Central memory CD8-positive, alpha-beta T cell (primary cell): ENCODE results near the gene FANCC.
A peak's percentile ranks its signal among the peaks of the same experiment; 100 is the strongest.

Experiments
- ATAC-seq: fragments of 150-1000 bp; cut with Tn5 transposase; replicated peaks from 2 replicates; pipeline ENCODE4 v1.10.0; 2022; ENCODE audit warnings: mild to moderate bottlenecking, moderate FRiP score, moderate number of reproducible peaks; ENCODE audit not compliant: poor library complexity, severe bottlenecking; ENCODE audit errors: extremely low read depth
- DNase-seq, 2 donors: peaks; one replicate each; pipeline ENCODE4 v3.0.0; 2021; ENCODE audit warnings: low spot score in 2 of 2
- H3K27ac Mint-ChIP-seq: one replicate; pipeline ENCODE4 v1.8.0; 2022; ENCODE audit warnings: low read depth, mild to moderate bottlenecking, moderate library complexity, mixed read lengths
- H3K27me3 Mint-ChIP-seq: one replicate; pipeline ENCODE4 v1.8.0; 2022; ENCODE audit warnings: mixed read lengths
- H3K36me3 Mint-ChIP-seq: one replicate; pipeline ENCODE4 v1.8.0; 2022; ENCODE audit warnings: mild to moderate bottlenecking, moderate library complexity, mixed read lengths; ENCODE audit not compliant: insufficient read depth
- H3K4me1 Mint-ChIP-seq: one replicate; pipeline ENCODE4 v1.8.0; 2022; ENCODE audit warnings: mixed read lengths
- H3K4me3 Mint-ChIP-seq: one replicate; pipeline ENCODE4 v1.8.0; 2022; ENCODE audit warnings: mild to moderate bottlenecking, moderate library complexity, mixed read lengths
- H3K9me3 Mint-ChIP-seq: one replicate; pipeline ENCODE4 v1.8.0; 2022; ENCODE audit warnings: mixed read lengths

Gene FANCC

DNA sequence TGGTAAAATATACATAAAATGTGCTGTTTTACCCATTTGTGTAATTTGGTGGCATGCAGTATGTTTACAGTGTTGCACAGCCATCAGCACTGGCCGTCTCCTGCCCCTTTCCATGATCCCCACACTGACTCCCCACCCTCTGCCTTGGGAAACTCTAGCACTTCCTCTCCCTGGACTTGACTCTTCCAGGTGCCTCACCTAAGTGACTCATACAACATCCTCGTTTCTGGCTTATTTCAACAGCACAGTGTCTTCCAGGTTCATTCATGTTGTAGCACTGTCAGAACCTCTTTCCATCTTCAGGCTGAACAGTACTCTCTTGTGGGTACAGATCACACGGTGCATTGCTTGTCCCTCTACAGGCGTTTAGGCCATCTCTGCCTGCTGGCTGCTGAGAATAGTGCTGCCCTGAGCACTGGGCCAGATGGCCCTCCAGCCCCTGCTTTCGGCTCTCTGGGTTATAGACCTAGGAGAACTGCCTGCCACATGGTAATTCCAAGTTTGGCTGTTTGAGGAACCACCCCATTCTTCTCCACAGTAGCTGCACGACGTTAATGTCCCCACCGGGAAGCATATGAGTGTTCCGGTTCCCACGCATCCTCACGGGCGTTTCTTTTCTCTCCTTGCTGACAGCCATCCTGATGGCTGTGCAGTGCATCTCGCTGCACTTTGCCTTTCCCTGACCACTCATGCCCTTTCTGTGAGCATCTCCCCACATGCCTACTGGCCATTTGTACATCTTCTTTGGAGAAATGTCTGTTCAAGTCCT, 211.8 kb downstream of the FANCC start:
- Mint-ChIP-seq H3K4me1 (no peaks in the 10 kb centered on the region), H3K27me3 (no peaks in the 10 kb centered on the region), H3K36me3 (peaks cover 3% of the 10 kb centered on the region), H3K27ac (no peak overlapping the region), H3K9me3 (no peaks in the 10 kb centered on the region), H3K4me3 (no peak overlapping the region)
- DNase-seq = no peak
- ATAC-seq = no peak

DNA sequence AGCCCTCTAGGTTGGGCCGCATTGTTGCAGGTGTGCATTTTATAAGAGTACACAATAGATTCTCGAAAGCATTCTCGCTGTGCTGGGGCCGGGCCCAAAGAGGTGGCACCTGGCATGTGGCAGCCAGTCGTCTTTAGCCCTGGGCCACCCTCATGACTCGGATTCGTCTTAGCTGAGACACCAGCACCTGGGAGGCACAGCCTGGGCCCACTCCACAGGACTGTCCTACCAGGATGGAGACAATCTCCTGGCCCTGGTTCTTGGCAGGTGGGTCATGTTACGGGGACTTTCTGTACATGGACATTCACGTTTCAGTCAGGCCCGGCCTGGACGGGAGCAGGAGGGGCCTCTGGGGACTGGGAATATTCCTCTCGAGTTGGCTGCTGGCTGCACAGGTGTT, 212.5 kb downstream of the FANCC start:
- Mint-ChIP-seq H3K9me3 (no peaks in the 10 kb centered on the region), H3K27me3 (no peaks in the 10 kb centered on the region), H3K36me3 (peaks cover 3% of the 10 kb centered on the region), H3K4me1 (no peaks in the 10 kb centered on the region), H3K27ac (no peak overlapping the region), H3K4me3 (no peak overlapping the region)
- DNase-seq (no peak), ATAC-seq (no peak)

DNA sequence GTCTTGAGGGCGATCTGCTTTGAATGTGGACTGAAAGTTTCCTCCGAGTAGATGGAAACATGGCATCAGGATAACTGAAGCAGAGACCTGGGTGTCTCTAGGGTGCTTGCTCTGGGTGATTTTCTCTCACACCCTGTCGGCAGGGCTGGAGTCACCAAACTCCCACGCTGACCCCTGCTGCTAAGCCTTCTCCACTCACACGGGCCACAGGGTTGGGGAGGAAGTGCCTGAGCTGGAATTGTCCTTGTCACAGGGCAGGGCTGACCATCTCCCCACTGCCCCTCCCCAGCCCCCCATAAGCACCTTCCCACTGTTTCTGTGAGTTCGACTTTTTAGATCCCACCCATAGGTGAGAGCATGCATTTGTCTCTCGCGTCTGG, 212.9 kb downstream of the FANCC start:
- H3K4me1 Mint-ChIP-seq = no peaks in the 10 kb centered on the region
- H3K27me3 Mint-ChIP-seq = no peaks in the 10 kb centered on the region
- no peak overlapping the region for H3K27ac Mint-ChIP-seq
- H3K9me3 Mint-ChIP-seq = no peaks in the 10 kb centered on the region
- peaks cover 3% of the 10 kb centered on the region for H3K36me3 Mint-ChIP-seq
- DNase-seq (no peak), ATAC-seq (no peak)
- H3K4me3 Mint-ChIP-seq = no peak overlapping the region

DNA sequence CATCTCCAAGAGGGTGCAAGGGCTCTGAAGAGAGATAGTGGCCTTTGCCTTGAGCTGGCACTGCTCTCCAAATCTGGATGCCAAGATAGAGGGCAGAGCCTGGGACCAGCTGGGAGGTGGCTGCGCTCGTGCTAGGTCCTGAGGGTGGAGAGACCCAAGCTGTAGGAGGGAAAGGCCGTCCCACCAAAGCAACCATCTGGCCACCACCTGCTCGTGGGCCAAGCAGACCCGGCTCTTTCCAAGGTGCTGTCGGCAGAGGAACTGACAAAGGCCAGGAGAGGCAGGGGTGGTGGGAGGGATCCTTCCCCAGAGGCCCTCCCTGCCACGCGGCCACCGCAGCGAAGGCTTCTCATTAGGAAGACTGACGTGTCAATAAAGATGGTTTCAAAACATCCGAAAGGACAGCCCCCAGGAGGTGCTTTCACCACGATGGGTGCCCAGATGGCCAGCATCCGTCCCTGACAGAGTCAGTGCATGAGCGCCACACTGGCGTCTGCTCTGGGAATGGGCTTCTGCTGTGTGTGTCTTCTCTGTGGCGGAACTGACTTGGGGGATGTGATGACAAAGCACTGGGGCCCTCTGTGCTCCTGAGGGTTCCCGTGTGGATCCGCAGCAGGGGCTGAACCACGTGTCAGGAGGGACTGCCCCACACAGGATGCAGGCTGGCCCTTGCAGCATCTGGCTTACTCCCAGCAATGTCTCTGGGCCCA, 213.5 kb downstream of the FANCC start:
- no peak for DNase-seq
- H3K36me3 Mint-ChIP-seq = peaks cover 3% of the 10 kb centered on the region
- no peaks in the 10 kb centered on the region for H3K27me3 Mint-ChIP-seq
- no peak for ATAC-seq
- H3K9me3 Mint-ChIP-seq = no peaks in the 10 kb centered on the region
- H3K4me3 Mint-ChIP-seq = no peak overlapping the region
- H3K4me1 Mint-ChIP-seq = no peaks in the 10 kb centered on the region
- H3K27ac Mint-ChIP-seq = peak overlapping the region; percentile 79

DNA sequence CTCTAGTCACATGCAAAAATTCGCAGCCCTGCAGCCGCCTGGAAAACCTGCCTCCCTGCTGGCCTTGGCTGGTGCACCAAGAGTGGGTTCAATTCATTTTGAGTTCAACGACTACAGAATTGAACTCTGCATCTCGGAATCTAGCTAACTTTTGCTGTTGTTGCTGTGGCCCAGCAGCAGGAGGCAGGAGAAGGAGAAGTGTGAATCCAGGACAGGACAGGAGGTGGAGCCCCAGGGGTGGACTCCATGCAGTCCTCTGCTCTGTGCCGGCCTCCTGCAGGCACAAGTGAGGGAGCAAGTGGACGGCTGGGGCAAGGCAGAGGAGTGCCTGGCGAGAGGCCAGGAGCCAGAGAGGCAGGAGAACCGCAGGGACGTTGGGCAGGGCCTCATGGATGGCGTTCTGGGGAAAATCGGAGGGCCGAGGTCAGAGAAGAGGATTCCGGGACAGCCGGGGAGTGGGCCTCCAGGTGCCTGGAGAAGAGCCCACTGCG, 214.2 kb downstream of the FANCC start:
- Mint-ChIP-seq H3K27me3 (no peaks in the 10 kb centered on the region), H3K4me1 (no peaks in the 10 kb centered on the region), H3K27ac (peak overlapping the region; percentile 79), H3K36me3 (peaks cover 3% of the 10 kb centered on the region), H3K4me3 (no peak overlapping the region), H3K9me3 (no peaks in the 10 kb centered on the region)
- no peak for DNase-seq
- ATAC-seq = no peak

DNA sequence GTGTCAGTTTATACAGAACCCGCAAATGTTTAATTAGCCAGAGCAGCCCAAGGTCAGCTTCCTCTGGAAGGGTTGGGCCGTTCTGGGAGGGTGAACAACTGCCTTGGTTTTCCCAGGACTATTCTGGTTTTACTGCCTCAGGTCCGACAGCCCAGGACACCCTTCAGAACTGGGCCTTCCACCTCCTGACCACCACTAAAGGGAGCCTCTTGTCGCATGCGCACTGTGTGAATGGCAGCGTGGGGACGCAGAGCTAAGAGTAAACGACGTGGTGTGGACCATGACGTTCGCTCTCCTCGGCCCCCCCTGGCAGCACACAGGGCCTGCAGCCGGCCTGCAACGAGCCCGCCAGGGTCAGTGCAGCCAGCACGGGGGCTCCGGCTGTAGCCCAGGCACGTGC, 214.9 kb downstream of the FANCC start:
- Mint-ChIP-seq H3K9me3 (no peaks in the 10 kb centered on the region), H3K4me3 (no peak overlapping the region), H3K4me1 (no peaks in the 10 kb centered on the region), H3K27ac (no peak overlapping the region), H3K27me3 (no peaks in the 10 kb centered on the region), H3K36me3 (peaks cover 3% of the 10 kb centered on the region)
- DNase-seq (no peak), ATAC-seq (no peak)

DNA sequence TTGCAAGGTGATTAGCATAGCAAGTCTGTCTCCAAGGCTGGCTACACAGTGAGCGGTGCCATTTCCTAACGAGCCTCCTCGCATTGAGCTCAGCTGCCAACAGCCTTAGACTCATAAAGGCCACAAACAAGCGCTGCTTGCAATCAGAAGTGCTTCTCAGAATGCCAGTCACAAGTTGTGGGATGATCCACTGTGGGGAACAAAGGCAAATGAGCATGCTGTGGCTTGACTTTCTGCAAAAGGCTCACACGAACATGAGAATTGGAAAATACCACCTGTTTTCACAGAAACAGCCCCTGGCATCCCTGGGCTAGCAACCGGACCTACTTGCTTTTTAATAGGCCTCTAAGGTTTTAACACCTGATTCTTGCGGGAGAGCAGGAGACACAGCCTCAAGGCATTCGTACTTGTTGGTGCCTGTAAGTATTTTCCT, 215.5 kb downstream of the FANCC start:
- no peak for ATAC-seq
- Mint-ChIP-seq H3K27ac (no peak overlapping the region), H3K27me3 (no peaks in the 10 kb centered on the region), H3K9me3 (no peaks in the 10 kb centered on the region), H3K4me3 (no peak overlapping the region), H3K36me3 (peaks cover 4% of the 10 kb centered on the region), H3K4me1 (no peaks in the 10 kb centered on the region)
- DNase-seq = no peak

DNA sequence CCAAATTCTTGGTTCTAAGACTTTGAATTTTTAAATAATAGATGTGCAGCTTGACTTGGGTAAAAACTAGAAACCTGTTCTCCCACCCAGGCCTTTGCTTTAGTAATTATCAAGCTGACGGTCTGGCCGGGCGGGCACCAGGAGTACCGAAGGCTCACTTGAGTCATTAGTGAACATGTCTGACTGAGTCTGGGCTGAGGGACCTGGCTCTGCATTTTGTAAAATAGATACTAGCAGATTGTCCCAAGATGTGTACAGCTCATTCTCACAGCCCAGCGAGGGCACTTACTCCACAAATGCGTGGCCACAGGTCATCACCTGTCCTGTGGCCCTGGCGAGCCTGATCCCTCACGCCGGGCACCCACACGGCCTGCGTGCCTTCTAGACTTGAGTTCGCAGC, 216.2 kb downstream of the FANCC start:
- Mint-ChIP-seq H3K4me3 (no peak overlapping the region), H3K4me1 (no peaks in the 10 kb centered on the region), H3K9me3 (no peaks in the 10 kb centered on the region), H3K27me3 (no peaks in the 10 kb centered on the region), H3K36me3 (peaks cover 4% of the 10 kb centered on the region), H3K27ac (no peak overlapping the region)
- no peak for ATAC-seq
- no peak for DNase-seq

DNA sequence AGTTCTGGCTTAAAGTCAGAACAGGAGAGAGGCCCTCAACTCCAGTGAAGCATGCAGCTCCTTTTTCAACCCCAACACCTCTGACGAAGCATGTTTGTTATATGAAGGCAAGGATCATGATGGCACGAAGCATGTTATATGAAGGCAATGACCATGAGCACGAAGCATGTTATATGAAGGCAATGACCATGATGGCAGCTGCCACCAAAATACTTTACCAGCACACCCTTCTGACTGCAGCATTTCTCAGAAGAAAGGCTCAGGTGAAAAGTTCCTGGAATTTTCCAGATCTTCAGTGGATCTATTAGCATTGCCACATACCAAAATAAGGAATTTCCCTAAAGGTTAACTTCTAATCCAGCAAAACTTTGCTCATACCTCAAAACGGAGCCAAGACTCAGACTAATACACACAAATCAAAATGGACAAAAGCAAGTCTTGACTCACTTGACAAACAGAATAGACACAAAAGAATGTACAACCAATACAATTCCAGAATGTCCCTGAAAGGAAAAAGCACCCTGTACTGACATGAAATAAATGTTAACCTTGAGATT, 217.4 kb downstream of the FANCC start:
- Mint-ChIP-seq H3K36me3 (peaks cover 2% of the 10 kb centered on the region), H3K27ac (no peak overlapping the region), H3K27me3 (no peaks in the 10 kb centered on the region), H3K9me3 (no peaks in the 10 kb centered on the region), H3K4me1 (no peaks in the 10 kb centered on the region), H3K4me3 (no peak overlapping the region)
- no peak for DNase-seq
- no peak for ATAC-seq

DNA sequence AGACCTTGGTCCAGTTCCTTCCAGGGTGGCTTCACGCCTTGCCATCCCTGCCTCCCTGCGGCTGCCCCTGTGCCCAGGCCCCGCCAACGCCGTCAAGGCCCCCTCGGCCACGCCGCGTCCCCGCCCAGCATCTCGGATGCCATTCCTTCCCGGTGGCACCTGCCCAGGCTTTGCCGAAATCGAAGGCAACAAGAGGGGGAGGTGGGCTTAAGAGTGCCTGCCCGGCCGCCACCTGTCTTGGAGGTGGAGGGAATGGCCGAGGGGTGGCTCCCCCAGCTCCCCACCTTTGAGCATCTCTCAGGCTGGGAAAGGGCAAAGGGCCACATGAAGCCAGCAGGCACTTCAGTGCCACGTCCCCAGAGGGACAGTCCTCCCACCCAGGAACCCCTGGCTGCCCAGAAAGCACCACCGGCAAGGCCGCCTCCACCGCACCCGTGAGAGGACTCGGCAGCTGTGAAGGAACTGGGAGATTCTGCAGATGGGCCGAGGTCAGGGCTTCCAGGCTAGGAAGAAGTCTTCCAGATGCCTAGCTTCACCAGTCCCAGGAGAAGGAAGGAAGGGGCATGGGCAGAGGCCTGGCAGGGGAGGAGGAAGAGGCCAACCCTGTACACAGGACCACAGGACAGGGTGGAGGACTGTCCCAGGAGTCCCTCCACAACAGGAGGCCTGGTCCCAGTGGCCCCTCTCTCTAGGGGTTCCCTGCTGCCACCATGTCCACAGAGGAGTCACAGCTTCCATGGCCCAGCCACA, 218.0 kb downstream of the FANCC start:
- ATAC-seq (no peak), DNase-seq (no peak)
- H3K9me3 Mint-ChIP-seq = no peaks in the 10 kb centered on the region
- H3K4me3 Mint-ChIP-seq = no peak overlapping the region
- H3K27ac Mint-ChIP-seq = no peak overlapping the region
- no peaks in the 10 kb centered on the region for H3K4me1 Mint-ChIP-seq
- H3K36me3 Mint-ChIP-seq = peaks cover 2% of the 10 kb centered on the region
- no peaks in the 10 kb centered on the region for H3K27me3 Mint-ChIP-seq

DNA sequence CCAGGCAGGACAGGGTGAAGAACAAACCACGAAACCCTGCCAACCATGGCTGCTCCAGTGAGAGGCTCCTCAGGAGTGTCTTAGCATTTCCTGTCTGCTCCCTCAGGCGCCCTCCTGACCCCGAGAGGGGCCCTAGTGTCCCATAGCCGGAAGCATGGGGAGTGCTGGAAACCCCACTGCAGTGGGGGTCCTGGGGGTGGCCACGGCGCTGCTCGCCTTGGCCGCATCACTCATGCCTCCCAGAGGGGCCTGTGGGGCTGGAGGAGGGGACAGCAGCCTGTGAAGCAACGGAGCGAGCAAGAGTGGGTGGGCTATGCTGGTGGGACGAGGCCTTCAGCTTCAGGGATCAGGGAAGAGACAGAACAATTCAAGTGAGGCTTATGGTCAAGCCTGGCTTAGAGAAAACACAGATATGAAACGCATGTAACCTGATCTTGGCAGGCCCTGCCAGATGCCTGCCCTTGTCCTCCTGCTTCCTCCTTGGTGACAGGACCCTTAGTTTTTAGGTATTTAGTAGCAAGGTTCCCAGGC, 219.1 kb downstream of the FANCC start:
- Mint-ChIP-seq H3K27ac (no peak overlapping the region), H3K9me3 (no peaks in the 10 kb centered on the region), H3K4me3 (no peak overlapping the region), H3K27me3 (no peaks in the 10 kb centered on the region), H3K4me1 (no peaks in the 10 kb centered on the region), H3K36me3 (peaks cover 2% of the 10 kb centered on the region)
- ATAC-seq (no peak), DNase-seq (no peak)

DNA sequence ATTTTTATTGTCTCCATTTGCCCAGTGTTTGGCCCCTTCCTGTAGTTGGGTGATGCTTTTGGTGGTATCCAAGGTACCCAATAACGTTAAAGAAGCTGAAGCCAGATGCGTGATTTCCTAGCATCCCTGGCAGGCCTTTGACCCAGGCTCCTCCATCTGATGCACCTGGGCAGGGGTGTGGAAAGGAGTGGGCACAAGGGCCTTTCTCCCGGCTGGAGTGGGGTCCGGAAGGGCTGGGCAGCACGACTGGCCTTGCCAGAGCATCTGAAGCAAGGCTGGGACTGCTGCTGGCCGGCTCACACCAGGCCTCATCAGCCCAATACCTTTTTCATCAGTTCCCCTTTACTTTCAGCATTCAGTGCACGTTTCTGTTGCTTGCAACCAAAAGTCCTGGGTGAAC, 220.2 kb downstream of the FANCC start:
- H3K4me1 Mint-ChIP-seq = no peaks in the 10 kb centered on the region
- no peak for DNase-seq
- H3K27ac Mint-ChIP-seq = no peak overlapping the region

More for the DNA sequence above, 220.2 kb downstream of the FANCC start:
- no peaks in the 10 kb centered on the region for H3K9me3 Mint-ChIP-seq
- ATAC-seq = no peak
- peaks cover 4% of the 10 kb centered on the region for H3K36me3 Mint-ChIP-seq
- H3K4me3 Mint-ChIP-seq = no peak overlapping the region
- no peaks in the 10 kb centered on the region for H3K27me3 Mint-ChIP-seq
